SU-DHL-6 (cell line): ENCODE results near the gene SLC66A1.

Source experiments
- EZH2phosphoT487 ChIP-seq: fragments of 200-600 bp; sonication (generic), shearing (Covaris generic); conservative IDR thresholded peaks from 2 replicates; pipeline ENCODE4 v1.6.1; 2018; ENCODE audit warnings: mild to moderate bottlenecking, antibody characterized with exemption, low read length, moderate library complexity, mixed read lengths
- TF ChIP-seq, protein P1 (sequence below): fragments of 200-600 bp; sonication (generic); IDR thresholded peaks from one replicate; pipeline ENCODE4 v1.5.1; 2017; ENCODE audit warnings: antibody characterized with exemption, mild to moderate bottlenecking, low read length, moderate library complexity; ENCODE audit not compliant: insufficient read depth, poor library complexity, severe bottlenecking

DNA sequence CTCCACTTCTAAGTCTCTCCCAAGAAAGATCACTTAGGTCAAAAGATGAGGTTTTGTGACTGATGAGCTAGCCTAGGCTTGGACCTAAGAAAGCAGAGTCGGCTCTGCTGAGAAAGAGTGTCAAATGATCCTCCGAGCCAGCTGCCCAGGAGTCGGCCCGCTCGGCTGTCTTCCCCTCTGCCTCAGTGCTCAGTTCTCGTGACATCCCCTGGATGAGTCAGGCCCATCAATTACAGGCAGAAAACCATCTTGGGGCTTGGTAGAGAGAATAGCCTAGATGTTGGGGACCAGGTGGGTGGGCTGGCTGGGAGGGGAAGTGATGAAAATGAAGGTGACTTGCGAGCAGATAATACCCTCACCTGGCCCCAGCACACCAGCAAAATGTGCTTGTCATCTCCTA, 60.5 kb downstream of the SLC66A1 start:
- TF ChIP-seq, protein P1, sequence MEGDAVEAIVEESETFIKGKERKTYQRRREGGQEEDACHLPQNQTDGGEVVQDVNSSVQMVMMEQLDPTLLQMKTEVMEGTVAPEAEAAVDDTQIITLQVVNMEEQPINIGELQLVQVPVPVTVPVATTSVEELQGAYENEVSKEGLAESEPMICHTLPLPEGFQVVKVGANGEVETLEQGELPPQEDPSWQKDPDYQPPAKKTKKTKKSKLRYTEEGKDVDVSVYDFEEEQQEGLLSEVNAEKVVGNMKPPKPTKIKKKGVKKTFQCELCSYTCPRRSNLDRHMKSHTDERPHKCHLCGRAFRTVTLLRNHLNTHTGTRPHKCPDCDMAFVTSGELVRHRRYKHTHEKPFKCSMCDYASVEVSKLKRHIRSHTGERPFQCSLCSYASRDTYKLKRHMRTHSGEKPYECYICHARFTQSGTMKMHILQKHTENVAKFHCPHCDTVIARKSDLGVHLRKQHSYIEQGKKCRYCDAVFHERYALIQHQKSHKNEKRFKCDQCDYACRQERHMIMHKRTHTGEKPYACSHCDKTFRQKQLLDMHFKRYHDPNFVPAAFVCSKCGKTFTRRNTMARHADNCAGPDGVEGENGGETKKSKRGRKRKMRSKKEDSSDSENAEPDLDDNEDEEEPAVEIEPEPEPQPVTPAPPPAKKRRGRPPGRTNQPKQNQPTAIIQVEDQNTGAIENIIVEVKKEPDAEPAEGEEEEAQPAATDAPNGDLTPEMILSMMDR = no peak
- TF ChIP-seq EZH2phosphoT487 = no peak
